ENCODE results near the gene CNTNAP2. TPM values are rescaled to one million over a fixed set of nuclear protein-coding genes. Genes with fewer than 3 reads are reported as not detected.
"Not testable (repeated sequence)": the region's sequence is repeated elsewhere in the genome, so short reads cannot be mapped to it uniquely, and the experiment has no call there.

Gene CNTNAP2
- total RNA-seq, 2 donors from 2014 or later = not detected

GRCh38 chr7:148078111-148078510, 1961.5 kb downstream of the CNTNAP2 start:
- ATAC-seq; H3K4me3 Mint-ChIP-seq; DNase-seq (ENCODE audit: low spot score); H3K27me3 Mint-ChIP-seq; H3K9me3 Mint-ChIP-seq; H3K4me1 Mint-ChIP-seq (ENCODE audit: low read depth in 2 of 2); H3K36me3 Mint-ChIP-seq; H3K27ac Mint-ChIP-seq: not testable (repeated sequence)

- DNase-seq (ENCODE audit: low spot score) (no peak), ATAC-seq (no peak)
- Mint-ChIP-seq H3K27ac (no peak overlapping the region), H3K27me3 (no peaks in the 10 kb centered on the region), H3K4me1 (ENCODE audit: low read depth in 2 of 2) (no peaks in the 10 kb centered on the region), H3K36me3 (no peaks in the 10 kb centered on the region), H3K9me3 (no peaks in the 10 kb centered on the region), H3K4me3 (no peak overlapping the region)
These were observed 1962.8 kb downstream of the CNTNAP2 start for GRCh38 chr7:148079206-148080080.

- Mint-ChIP-seq H3K27ac (no peak overlapping the region), H3K27me3 (peaks cover 2 to 13% of the 10 kb centered on the region in 2 donors), H3K9me3 (no peaks in the 10 kb centered on the region), H3K4me1 (ENCODE audit: low read depth in 2 of 2) (no peaks in the 10 kb centered on the region), H3K4me3 (no peak overlapping the region), H3K36me3 (no peaks in the 10 kb centered on the region)
- ATAC-seq (no peak), DNase-seq (ENCODE audit: low spot score) (no peak)
These were observed 1966.8 kb downstream of the CNTNAP2 start for GRCh38 chr7:148083448-148083847.

- Mint-ChIP-seq H3K9me3 (no peaks in the 10 kb centered on the region), H3K36me3 (no peaks in the 10 kb centered on the region), H3K4me3 (no peak overlapping the region), H3K27ac (no peak overlapping the region), H3K27me3 (peaks cover 2 to 13% of the 10 kb centered on the region in 2 donors), H3K4me1 (ENCODE audit: low read depth in 2 of 2) (no peaks in the 10 kb centered on the region)
- DNase-seq (ENCODE audit: low spot score) (no peak), ATAC-seq (no peak)
These were observed 1967.5 kb downstream of the CNTNAP2 start for GRCh38 chr7:148084138-148084537.

GRCh38 chr7:148091882-148092281, 1975.3 kb downstream of the CNTNAP2 start:
- Mint-ChIP-seq H3K4me3 (no peak overlapping the region), H3K9me3 (no peaks in the 10 kb centered on the region), H3K4me1 (ENCODE audit: low read depth in 2 of 2) (no peaks in the 10 kb centered on the region), H3K27ac (no peak overlapping the region), H3K36me3 (no peaks in the 10 kb centered on the region), H3K27me3 (peaks cover 2 to 16% of the 10 kb centered on the region in 2 donors)
- DNase-seq (ENCODE audit: low spot score) (no peak), ATAC-seq (no peak)

GRCh38 chr7:148093375-148094166, 1977.0 kb downstream of the CNTNAP2 start:
- H3K36me3 Mint-ChIP-seq = no peaks in the 10 kb centered on the region
- H3K4me1 Mint-ChIP-seq (ENCODE audit: low read depth in 2 of 2) = no peaks in the 10 kb centered on the region
- H3K4me3 Mint-ChIP-seq = no peak overlapping the region
- H3K27me3 Mint-ChIP-seq = peaks cover 2 to 8% of the 10 kb centered on the region in 2 donors
- no peaks in the 10 kb centered on the region for H3K9me3 Mint-ChIP-seq
- DNase-seq (ENCODE audit: low spot score) (no peak), ATAC-seq (no peak)
- H3K27ac Mint-ChIP-seq = no peak overlapping the region

GRCh38 chr7:148095066-148095465, 1978.5 kb downstream of the CNTNAP2 start:
- Mint-ChIP-seq H3K4me3 (no peak overlapping the region), H3K27me3 (peaks cover 2 to 8% of the 10 kb centered on the region in 2 donors), H3K27ac (no peak overlapping the region), H3K4me1 (ENCODE audit: low read depth in 2 of 2) (no peaks in the 10 kb centered on the region), H3K9me3 (no peaks in the 10 kb centered on the region), H3K36me3 (no peaks in the 10 kb centered on the region)
- ATAC-seq = no peak
- no peak for DNase-seq (ENCODE audit: low spot score)

- peaks cover 6% of the 10 kb centered on the region for H3K9me3 Mint-ChIP-seq
- H3K27me3 Mint-ChIP-seq = peaks cover 0 to 14% of the 10 kb centered on the region in 2 donors
- H3K36me3 Mint-ChIP-seq = no peaks in the 10 kb centered on the region
- no peak for DNase-seq (ENCODE audit: low spot score)
- no peak for ATAC-seq
- no peak overlapping the region for H3K4me3 Mint-ChIP-seq
- H3K27ac Mint-ChIP-seq = no peak overlapping the region
- H3K4me1 Mint-ChIP-seq (ENCODE audit: low read depth in 2 of 2) = no peaks in the 10 kb centered on the region
These were observed 1987.6 kb downstream of the CNTNAP2 start for GRCh38 chr7:148104136-148104716.

GRCh38 chr7:148104924-148105323, 1988.3 kb downstream of the CNTNAP2 start:
- ATAC-seq (no peak), DNase-seq (ENCODE audit: low spot score) (no peak)
- Mint-ChIP-seq H3K27me3 (peaks cover 0 to 14% of the 10 kb centered on the region in 2 donors), H3K27ac (no peak overlapping the region), H3K4me3 (no peak overlapping the region), H3K4me1 (ENCODE audit: low read depth in 2 of 2) (no peaks in the 10 kb centered on the region), H3K9me3 (peaks cover 6% of the 10 kb centered on the region), H3K36me3 (no peaks in the 10 kb centered on the region)

GRCh38 chr7:148105853-148106252, 1989.3 kb downstream of the CNTNAP2 start:
- Mint-ChIP-seq H3K27ac (no peak overlapping the region), H3K27me3 (peaks cover 0 to 17% of the 10 kb centered on the region in 2 donors), H3K9me3 (peaks cover 6% of the 10 kb centered on the region), H3K4me3 (no peak overlapping the region), H3K4me1 (ENCODE audit: low read depth in 2 of 2) (no peaks in the 10 kb centered on the region), H3K36me3 (no peaks in the 10 kb centered on the region)
- no peak for ATAC-seq
- no peak for DNase-seq (ENCODE audit: low spot score)

- Mint-ChIP-seq H3K27me3 (peaks cover 0 to 21% of the 10 kb centered on the region in 2 donors), H3K4me3 (no peak overlapping the region), H3K27ac (no peak overlapping the region), H3K9me3 (peaks cover 3% of the 10 kb centered on the region), H3K36me3 (no peaks in the 10 kb centered on the region), H3K4me1 (ENCODE audit: low read depth in 2 of 2) (no peaks in the 10 kb centered on the region)
- no peak for ATAC-seq
- DNase-seq (ENCODE audit: low spot score) = no peak
These were observed 1991.0 kb downstream of the CNTNAP2 start for GRCh38 chr7:148107443-148108127.

- Mint-ChIP-seq H3K36me3 (no peaks in the 10 kb centered on the region), H3K4me1 (ENCODE audit: low read depth in 2 of 2) (no peaks in the 10 kb centered on the region), H3K27ac (no peak overlapping the region), H3K4me3 (no peak overlapping the region), H3K27me3 (peaks cover 0 to 21% of the 10 kb centered on the region in 2 donors), H3K9me3 (no peaks in the 10 kb centered on the region)
- DNase-seq (ENCODE audit: low spot score) = no peak
- no peak for ATAC-seq
These were observed 1991.8 kb downstream of the CNTNAP2 start for GRCh38 chr7:148108381-148108780.

- H3K27me3 Mint-ChIP-seq = peaks cover 0 to 15% of the 10 kb centered on the region in 2 donors
- ATAC-seq = peak in 1 of 2 donors; percentile 43
- H3K4me1 Mint-ChIP-seq (ENCODE audit: low read depth in 2 of 2) = no peaks in the 10 kb centered on the region
These were observed 1993.7 kb downstream of the CNTNAP2 start for GRCh38 chr7:148110097-148110868.

More at GRCh38 chr7:148110097-148110868, 1993.7 kb downstream of the CNTNAP2 start:
- Mint-ChIP-seq H3K27ac (no peak overlapping the region), H3K9me3 (no peaks in the 10 kb centered on the region), H3K4me3 (no peak overlapping the region), H3K36me3 (no peaks in the 10 kb centered on the region)
- no peak for DNase-seq (ENCODE audit: low spot score)
